Measurements from ENCODE around the gene OR8B8.
"Not testable (repeated sequence)": the region's sequence is repeated elsewhere in the genome, so short reads cannot be mapped to it uniquely, and the experiment has no call there.

OR8B8 gene

DNA sequence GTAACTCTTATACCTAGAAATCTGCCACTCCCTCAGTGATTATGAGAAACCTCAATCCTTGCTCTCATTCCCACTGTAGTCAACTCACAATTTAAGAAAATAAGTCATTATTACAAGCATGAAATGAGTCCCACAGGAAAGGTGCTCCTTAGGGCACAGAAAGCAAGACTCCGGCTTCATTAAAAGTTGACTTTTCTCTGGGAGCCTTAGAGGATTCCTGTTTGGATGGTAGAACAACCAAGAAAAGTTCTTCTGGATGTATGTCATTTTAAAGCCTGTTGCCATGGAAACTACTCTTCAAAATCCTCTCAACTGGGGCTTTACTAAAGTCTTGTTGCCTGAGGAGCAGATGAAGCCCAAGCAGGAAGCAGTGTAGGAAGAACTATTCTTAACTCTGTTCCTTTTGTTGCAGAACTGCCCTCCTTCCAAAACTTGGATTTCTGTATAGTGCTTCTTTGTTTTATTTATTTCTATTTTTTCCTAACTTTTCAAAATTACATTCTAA is at the start of gene OR8B8:
Gene OR8B8, minus strand, starts transcription at position 51 of the 505 bp plus-strand sequence. CDS start 4,611 bp downstream, outside the sequence.
- no peak for DNase-seq (ENCODE audit: low read depth)

- peak; percentile 10 for DNase-seq (ENCODE audit: low read depth)
Measured at GRCh38 chr11:124493016-124493655, 47.6 kb upstream of the OR8B8 start.

DNA sequence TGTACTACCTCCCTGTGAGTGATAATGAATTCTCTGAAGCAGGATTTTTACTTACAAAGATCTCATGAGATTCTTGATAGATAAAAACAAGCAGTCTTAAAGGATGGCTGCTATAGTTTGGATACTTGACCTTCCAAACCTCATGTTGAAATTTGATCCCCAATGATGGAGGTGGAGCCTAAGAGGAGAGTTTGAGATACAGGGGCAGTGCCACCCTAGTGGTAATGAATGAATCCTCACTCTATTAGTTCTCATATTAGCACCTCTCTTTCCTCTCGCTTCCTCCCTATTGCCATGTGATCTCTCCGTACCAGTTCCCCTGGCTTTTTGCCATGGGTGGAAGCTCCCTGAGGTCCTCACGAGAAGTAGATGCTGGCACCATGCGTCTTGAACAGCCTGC is 37.9 kb upstream of the OR8B8 start:
- no peak for DNase-seq (ENCODE audit: low read depth)

DNA sequence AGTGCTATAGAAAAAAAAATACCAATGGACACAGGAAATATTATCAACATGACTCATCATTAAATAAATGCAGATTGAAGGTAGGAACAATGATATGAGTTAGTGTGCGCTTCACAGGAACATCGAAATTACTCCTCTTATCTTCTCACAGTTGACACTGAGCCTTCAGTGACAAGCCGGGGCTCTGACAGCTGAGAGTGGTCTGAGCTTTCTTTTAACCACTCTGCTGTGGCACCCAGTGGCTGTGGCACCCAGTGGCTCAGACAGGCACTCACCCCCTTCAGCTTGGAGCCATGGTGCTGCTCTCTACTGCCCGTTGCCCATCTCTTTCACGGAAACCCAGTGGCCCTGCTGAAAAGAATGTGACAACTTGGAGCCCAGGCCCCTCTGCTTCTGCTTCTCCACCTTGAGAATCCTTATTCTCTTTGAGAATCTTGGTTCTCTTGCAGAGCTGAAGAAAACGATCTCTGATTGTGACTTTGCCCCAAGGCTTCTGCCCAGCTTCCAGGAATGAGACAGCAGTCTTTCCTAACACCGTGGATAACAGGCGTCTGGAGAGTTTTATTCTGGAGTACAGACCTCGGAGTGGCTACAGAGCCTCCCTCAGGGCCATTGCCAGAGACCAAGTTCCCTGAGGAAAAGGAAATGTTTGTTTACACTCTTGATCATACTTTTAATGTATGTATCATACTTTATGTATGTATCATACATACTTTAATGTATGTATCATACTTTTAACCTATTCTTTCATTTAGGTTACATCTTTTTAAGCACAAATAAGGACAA is 37.1 kb upstream of the OR8B8 start:
- peak; percentile 74 for DNase-seq (ENCODE audit: low read depth)

DNA sequence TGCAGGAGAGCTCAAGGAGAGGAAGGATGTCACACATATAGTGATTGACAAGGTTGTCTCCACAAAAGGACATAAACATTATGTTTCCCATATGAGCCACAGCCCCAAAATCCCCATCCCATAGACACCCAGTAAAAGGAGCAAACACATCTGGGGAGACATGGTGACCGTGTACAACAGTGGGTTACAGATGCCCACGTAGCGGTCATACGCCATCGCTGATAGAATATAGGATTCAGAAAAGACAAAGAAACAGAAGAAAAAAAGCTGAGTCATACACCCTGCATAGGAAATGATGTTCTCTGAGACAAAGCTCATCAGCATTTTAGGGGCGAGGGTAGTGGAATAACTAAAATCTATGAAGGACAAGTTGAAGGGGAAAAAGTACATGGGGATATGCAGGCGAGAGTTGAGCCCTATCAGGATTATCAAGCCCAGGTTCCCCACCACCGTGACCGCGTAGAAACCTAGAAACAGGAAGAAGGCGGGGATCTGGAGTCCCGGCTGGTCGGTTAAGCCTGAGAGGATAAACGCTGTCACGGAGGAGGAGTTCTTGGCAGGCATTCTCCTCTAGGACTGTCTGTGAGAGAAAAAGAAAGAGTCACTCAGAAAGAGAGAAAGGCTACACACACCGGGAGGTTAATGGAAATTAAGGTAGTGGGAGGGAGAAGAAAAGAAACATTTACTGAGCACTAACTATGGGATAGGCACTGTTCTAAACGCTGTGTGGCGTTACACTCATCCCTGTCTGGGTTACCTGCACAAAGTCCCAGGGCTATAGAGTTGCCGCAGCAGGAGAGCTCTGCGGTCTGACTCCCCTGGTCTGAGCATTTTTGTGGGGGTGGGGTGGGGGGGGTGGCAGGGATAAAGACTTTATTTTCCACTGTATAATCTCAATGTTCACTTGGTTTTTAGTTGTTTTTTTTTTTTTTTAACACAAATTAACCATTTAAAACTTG is 36.1 kb upstream of the OR8B8 start:
- peak; percentile 47 for DNase-seq (ENCODE audit: low read depth)

GRCh38 chr11:124479561-124479960 is 34.1 kb upstream of the OR8B8 start:
- no peak for DNase-seq (ENCODE audit: low read depth)

GRCh38 chr11:124475265-124475664 is 29.8 kb upstream of the OR8B8 start:
- no peak for DNase-seq (ENCODE audit: low read depth)

DNA sequence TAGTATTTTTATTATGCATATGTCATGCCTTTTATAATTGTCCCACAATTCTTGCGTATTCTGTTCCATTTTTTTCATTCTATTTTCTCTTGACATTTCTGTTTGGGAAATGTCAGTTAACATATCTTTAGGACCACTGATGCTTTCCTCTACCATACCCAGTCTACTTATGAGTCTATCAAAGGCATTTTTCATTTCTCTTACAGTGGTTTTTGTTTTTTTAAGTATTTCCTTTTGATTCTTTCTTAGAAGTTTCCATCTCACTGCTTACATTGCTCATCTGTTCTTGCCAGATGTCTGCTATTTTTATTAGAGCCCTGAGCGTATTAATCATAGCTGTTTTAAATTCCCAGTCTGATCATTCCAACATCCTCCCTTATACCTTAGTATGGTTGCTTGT is 29.3 kb upstream of the OR8B8 start:
- DNase-seq (ENCODE audit: low read depth): no peak

GRCh38 chr11:124474079-124474478 is 28.6 kb upstream of the OR8B8 start:
- no peak for DNase-seq (ENCODE audit: low read depth)

GRCh38 chr11:124473476-124473875 is 28.0 kb upstream of the OR8B8 start:
- no peak for DNase-seq (ENCODE audit: low read depth)

GRCh38 chr11:124470561-124471227 is 25.2 kb upstream of the OR8B8 start:
- no peak for DNase-seq (ENCODE audit: low read depth)

GRCh38 chr11:124467381-124467927 is 22.0 kb upstream of the OR8B8 start:
- DNase-seq (ENCODE audit: low read depth): no peak

- DNase-seq (ENCODE audit: low read depth): no peak
Measured at GRCh38 chr11:124465368-124465767, 19.9 kb upstream of the OR8B8 start.

DNA sequence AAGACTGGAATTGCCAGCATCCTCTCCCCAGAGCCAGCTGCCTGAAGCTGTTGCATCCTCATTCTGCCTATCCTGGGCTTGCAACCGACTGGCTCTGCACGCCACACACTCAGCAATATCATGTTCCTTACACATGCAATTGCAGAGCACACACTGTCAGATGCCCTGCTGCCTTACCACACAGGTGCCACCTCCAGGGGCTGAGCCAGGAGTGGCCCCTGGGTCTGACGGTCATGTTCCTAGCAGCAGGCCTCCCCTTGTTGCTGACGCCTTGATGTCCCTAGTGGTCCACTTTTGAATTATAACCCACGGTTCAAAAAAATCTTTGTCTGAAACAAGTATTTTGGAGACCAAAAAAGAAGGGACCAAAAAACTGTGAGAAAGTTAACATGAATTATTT is 18.5 kb upstream of the OR8B8 start:
- DNase-seq (ENCODE audit: low read depth): no peak

DNA sequence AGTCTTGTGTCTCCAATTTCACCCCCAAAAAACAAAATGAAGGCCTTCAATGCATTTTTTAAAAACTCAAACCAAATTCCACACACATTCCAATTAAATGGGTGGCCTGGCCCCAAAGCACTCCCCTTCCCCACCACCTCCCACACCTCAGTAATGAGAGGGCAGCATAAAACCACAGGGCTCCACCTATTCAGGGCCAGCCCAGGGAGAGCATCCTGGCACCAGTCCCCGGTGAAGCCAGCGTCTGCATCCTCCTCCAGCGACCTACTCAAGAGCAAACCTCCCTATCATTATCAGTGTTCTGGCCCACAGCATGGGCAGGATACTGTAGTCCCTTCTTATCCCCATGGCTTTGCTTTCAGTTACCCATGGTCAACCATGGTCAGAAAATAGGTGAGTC is 17.8 kb upstream of the OR8B8 start:
- DNase-seq (ENCODE audit: low read depth): no peak

GRCh38 chr11:124460459-124460858 is 15.0 kb upstream of the OR8B8 start:
- DNase-seq (ENCODE audit: low read depth): no peak

DNA sequence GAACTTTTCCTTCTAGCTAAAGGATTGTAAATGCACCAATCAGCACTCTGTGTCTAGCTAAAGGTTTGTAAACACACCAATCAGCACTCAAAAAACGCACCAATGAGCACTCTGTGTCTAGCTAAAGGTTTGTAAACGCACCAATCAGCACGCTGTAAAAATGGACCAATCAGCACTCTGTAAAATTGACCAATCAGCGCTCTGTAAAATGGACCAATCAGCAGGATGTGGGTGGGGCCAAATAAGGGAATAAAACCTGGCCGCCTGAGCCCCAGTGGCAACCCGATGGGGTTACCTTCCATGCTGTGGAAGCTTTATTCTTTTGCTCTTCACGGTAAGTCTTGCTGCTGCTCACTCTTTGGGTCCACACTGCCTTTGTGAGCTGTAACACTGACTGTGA is 13.9 kb upstream of the OR8B8 start:
- DNase-seq (ENCODE audit: low read depth): not testable (repeated sequence)

- no peak for DNase-seq (ENCODE audit: low read depth)
Measured at GRCh38 chr11:124454552-124454951, 9.1 kb upstream of the OR8B8 start.

DNA sequence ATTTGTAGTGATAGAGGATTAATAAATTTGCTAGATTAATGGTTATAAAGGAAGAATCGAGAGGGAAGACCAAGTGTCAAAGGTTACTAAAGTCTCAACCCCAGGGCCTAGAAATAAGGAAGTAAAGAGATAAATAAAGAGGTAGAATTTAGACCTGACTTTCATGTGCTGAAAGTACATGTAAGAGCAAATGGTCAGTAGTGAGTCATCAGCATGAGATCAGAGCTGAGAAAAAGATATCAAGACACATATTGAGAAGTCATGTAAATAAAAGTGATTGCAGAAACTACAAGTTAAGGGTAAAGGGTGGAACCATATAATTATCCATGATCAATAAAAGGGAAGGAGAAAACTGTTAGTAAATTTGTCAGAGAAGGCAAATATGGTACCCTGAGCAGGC is 1.4 kb upstream of the OR8B8 start:
- peak; percentile 6 for DNase-seq (ENCODE audit: low read depth)

DNA sequence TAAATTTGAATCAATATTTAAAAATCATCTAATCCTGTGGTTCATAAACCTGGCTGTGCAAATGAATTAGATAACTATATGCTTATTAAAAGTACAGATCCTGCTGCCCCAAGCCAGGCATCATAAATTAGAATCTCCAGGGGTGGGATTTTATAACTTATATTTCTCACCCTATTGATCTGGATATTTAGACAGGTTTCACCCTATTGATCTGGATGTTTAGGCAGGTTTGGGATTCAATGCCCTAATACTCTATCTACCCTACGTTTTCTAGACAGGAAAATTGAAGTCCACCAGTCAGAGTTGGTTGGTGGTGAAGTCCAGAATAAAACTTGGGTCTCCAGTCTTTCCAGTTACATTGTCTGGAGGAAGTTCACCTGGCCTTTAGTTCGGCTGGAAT is 2.6 kb downstream of the OR8B8 start:
- DNase-seq (ENCODE audit: low read depth): no peak

GRCh38 chr11:124442442-124442841 is 3.1 kb downstream of the OR8B8 start:
- DNase-seq (ENCODE audit: low read depth): no peak
